HG03159 (cell line): ENCODE measurements around the gene ACO2.
"Not testable (repeated sequence)": the region's sequence is repeated elsewhere in the genome, so short reads cannot be mapped to it uniquely, and the experiment has no call there.

Experiments
- ATAC-seq: cut with Tn5 transposase; IDR thresholded peaks from one replicate; pipeline ENCODE4 v1.9.1; 2021; ENCODE audit warnings: mild to moderate bottlenecking, moderate library complexity; ENCODE audit not compliant: unreplicated experiment

ACO2 gene

DNA sequence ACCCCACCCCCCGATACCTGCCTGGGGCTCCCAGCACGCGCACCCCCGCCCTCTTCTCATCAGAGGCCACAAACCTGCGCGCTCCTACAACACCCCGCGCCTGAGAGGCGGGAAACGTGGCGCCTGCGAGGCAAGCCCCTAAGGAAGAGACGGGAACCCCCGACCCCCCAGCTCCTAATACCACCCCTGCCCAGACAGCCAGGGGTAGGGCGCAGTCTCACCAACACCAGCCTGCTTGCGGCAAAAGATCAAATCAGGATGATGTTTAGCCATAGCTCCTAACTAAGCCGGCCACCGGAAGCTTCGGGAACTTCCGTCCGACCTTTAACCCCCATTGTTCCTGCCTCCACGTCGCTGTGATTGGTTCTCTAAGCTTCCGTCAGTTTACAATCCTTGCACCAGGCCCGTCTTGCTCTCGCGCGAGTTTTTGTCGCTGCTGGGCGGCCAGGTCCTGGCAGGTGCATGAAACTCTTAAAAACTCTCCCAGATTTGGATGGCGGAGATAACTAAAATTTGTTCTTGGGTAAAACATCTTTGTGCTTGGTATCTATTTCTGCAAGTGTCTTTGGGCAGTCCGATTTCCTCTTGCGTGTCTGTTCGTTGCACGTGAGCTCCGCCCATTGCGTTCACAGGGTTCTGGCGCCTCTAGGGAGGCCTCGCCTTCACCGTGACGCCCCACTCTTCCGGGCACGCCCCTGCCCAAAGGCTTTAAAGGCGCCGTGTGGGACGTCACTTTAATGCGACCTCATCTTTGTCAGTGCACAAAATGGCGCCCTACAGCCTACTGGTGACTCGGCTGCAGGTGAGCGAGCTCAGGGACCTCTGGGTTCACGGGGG, at the start of gene ACO2, which contains the start of gene PHF5A:
Gene ACO2 (plus strand): TSS at position 737 of the 837 bp plus-strand sequence. CDS start 30 bp downstream, at position 767.
Gene PHF5A (minus strand): TSS at position 312 of the 837 bp plus-strand sequence. CDS start 39 bp downstream, at position 273.
- ATAC-seq: peak; percentile 90

DNA sequence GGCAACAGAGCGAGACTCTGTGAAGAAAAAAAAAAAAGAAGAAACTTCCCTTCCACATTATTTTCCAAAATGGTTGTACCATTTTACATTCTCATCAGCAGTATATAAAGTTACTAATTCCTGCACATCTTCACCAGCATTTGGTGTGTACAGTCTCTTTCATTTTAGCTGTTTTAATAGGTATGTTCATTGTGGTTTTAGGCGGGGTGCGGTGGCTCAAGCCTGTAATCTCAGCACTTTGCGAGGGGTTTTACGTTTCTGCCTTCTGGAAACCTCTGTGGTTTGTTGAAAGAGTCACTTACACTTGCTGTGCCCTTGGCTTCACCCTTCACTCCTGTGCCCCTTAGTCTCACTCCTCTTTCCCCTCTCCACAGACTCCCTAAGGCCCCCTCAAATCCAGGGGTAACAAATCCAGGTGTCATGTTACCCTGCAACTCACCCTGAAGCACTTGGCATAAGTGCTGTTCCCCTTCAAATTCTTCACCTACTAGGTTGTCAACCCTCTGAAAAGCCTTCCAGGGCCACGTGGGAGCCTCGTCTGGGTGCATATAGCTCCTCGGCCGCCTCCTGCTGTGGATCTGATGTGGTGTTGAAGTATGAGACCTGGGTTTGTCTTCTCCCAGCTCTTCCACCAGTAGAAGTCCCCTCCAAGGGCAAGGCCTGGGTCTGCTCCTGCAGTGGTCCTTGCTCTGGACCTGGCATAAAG, 43.1 kb upstream of the ACO2 start:
- ATAC-seq: no peak

DNA sequence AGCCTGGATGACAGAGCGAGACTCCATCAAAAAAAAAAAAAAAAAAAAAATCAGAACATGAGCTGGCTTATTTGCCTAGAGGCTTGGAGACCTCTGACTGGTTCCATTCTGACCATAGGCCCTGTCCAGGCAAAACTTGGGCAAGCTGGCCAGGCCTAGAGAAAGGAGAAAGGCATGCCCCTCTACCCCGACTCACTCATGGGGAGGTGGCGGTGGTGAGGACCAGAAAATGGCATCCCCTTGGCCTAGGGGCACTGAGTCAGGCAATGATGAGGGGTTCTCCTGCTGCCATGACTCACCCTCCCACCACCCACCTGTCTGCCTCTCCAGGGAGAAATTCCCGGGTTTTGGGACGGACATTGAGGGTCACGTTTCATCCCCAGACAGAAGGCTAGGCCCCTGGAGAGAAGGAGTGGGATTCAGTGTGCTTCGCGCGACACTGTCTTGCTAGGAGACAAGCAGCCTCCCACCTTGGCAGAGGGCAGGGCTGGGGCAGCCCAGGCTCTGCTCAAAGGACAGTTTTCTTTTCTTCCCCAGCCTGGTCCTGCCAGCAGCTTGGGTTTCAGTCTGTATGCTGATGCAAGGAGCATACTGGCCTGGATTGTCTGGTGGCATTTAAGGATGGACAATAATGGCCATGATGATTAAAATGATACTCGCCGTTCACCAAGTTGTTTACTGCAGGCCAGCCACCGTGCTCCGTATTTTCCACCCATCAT, 39.5 kb upstream of the ACO2 start:
- no peak for ATAC-seq

- no peak for ATAC-seq
Measured at GRCh38 chr22:41429951-41430332, 39.0 kb upstream of the ACO2 start.

DNA sequence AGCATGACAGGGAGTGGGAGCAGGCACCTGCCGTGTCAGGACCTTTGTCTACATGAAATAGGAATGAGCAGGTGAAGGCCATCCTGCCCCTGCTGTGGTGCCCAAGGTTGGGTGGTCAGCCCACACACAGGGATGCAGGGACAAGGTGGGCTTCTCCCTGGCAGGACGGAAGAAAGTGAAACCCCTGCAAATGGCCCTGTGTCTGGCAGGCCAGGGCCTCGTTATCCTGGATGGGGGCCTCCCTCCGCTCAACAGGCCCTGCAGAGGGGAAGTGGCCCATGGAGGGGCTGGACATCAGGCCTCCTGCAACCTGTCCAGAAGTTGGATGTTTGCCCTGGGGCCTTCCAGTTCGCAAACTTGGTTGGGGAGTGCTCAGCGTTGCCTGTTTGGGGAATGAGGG, 37.3 kb upstream of the ACO2 start:
- ATAC-seq: no peak

- ATAC-seq: not testable (repeated sequence)
Measured at GRCh38 chr22:41433480-41433879, 35.4 kb upstream of the ACO2 start.

- not testable (repeated sequence) for ATAC-seq
Measured at GRCh38 chr22:41434361-41435003, 34.4 kb upstream of the ACO2 start.

GRCh38 chr22:41435560-41435959, 33.4 kb upstream of the ACO2 start:
- no peak for ATAC-seq

GRCh38 chr22:41436322-41437113, 32.4 kb upstream of the ACO2 start:
- ATAC-seq: no peak

- ATAC-seq: no peak
Measured at GRCh38 chr22:41437198-41437597, 31.7 kb upstream of the ACO2 start.

DNA sequence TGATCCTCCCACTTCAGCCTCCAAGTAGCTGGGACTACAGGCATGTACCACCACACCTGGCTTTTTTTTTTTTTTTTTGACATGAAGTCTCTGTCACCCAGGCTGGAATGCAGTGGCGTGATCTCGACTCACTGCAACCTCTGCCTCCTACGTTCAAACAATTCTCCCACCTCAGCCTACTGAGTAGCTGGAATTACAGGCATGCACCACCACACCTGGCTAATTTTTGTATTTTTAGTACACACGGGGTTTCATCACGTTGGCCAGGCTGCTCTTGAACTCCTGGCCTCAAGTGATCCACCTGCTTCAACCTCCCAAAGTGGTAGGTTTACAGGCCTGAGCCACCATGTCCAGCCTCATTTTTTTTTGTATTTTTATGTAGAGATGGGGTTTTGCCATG, 28.4 kb upstream of the ACO2 start:
- ATAC-seq: not testable (repeated sequence)

DNA sequence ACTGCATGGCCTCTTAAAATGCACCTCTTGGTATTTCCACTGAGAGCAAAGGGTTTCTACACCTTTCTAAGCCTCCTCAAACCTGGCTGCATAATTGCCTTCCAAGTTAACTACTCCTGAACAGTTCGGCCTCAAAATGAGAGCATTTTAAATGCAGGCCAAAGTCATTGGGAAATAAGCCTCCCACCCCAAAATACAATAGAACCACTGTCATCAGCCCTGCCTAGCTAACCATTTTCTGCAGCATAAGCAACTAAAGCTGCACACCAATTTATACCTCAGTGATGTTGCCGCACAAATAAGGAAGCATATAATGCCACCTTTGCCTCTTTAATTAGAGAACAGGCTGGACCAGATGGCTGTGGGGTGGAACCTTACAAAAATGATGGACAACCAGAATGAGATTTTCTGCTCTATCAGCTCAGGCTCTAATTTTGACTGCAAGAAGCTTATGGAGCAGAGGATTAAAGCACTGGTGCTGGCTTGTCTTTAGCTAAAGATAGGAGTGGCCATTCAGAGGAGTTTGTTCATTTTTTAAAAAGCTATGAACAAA, 26.6 kb upstream of the ACO2 start:
- ATAC-seq: no peak

DNA sequence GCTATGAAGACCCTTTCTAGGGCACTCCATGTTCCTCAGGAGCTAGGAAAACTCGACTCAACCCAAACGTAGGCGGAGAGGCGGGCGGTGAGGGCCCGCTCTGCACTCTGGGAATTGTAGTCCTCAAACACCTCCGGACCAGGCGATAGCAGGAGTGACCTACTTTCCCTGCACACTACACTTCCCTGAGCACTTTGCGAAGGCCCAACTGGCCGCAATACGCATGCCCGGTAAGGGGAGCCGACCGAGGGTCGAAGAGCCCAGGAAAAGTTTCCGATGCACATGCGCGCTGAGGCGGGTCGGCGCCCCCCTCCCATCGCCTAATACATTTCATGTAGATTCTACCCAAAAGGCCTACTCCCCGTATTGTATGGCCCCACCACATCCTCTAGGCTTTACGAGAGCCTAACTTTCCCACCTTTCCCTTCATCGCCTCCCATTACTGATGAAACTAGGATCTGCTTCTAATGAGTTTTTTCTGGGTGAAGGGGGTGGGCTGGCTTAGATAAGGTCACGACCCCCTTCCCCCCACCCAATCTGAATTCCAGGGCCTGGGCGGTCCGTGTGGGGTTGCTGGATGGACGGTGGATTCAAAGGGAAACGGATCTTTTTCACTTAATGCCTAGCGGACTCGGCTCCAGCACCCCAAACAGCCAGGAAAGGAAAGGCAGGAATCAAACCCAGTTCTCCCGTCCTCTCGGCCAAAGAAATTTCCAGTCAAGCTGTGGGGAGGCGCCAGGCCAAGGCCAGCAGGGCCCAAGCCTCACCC, 24.4 kb upstream of the ACO2 start:
- ATAC-seq: peak; percentile 44

DNA sequence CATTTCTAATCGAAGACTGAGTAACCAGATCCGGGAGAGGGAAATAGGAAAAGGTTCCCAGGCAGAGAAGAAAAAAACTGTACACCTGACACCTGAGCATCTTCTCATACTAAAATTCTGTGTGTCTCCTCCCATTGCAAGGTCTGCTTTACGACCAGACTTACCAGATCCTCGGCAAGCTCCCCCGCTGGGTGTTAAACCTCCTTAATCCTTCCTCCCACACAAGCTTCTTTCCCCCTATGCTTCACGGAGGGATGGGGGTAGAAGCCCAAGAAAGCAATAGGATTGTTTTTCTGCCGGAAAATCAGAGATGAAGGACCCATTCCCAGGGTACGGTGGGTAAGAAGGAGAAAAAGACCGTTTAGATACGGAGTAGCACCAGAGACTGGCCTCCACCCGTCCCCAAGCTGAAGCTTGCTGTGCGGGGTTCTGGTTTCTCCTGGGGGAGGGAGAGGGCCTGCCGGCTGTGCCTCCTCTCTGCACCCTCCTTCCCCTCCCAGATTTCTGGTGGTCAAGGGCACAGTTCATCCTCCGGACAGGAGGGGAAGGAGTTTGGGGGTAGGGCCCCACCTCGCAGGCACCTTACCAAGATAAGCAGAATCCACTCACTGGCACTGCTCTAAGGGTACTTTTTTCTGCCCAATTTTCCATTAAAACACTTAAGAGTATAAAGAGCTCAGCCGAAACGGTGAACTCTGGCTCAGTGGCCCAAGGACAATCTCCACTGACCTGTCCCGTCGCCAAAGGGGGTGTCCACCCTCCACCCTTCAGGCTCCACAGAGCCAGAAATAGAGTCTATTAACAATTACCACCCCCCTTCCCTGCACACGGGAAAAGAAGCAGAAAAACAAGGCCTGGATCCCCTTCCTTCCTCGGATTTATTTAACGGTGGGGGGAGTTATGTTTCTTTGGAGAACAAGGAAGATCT, 23.5 kb upstream of the ACO2 start:
- ATAC-seq: no peak

DNA sequence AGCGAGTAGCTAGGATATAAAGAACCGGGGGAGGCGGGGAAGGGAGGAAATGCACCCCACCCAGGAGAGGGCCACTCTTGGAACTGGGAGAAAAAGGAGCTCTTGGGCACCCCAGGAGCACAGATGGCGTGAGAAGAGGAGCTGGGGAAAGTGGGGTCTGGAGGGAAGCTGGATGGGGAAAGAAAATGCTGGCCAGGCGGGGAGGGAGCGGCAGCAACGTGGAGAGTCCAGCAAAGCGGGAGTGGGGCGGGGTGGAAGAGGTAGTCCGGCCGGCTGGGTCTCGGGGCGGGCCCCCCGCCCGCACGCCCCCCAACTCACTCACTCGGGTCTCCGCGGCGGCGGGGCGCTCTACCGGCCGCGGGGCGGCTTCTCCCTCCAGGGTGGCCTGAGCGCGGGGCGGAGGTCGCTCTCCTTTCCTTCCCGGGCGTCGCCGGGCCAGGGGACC, 22.8 kb upstream of the ACO2 start:
- no peak for ATAC-seq

- ATAC-seq: peak; percentile 46
Measured at GRCh38 chr22:41446639-41447434, 22.1 kb upstream of the ACO2 start, which contains the start of gene TOB2. Gene TOB2, minus strand, starts transcription at chr22:41446801. Its CDS starts 9,456 bp downstream, at chr22:41437345.
